Measurements from ENCODE around the gene ITIH3.
A peak's percentile ranks its signal among the peaks of the same experiment; 100 is the strongest.

ITIH3 gene

GRCh38 chr3:52845691-52846431 lies 51.3 kb downstream of the ITIH3 start:
- DNase-seq (ENCODE audit: low spot score): peak; percentile 56

DNA sequence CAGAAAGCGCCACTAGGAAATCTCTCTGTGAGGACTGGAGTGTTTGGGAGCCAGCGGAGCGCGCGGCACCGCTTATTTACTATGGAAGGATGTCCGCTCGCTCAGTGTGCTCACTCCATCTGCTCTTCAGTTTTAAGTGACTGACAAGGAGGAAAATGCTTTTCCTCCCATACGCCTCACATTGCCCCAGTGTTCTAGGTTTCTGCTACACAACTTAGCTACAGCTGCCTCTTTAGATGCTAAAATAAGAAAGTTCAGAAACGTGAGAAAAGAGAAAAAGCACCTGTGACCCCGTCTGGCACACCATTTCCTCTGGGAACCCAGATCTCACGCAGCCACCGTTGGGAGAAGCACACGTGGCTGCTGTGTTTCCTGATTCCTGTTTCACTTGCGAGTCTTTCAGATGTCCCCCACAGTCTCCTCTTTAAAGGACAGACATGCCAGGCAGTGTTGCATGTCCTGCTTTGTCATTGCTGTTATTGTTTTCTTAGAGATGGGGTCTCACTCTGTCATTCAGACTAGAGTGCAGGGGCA lies 51.9 kb downstream of the ITIH3 start:
- no peak for DNase-seq (ENCODE audit: low spot score)

DNA sequence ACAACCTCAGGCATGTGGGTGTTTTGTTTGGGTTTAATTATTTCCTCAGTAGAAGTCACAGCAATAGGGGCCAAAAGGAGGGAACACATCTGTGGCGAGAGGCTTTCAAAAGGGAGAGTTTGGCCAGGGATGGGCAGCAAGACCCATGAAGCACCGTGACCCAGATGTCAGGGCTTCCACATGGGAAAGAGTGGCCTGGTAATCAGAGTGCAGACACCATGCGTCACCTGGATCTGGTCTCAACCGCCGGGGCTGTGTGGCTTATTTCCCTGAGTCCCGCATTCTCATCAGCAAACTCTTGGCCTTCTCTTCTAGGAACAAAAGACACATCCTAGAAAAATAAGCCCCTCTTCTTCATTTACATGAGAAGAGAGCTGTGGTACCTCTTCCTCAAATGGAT lies 52.6 kb downstream of the ITIH3 start:
- no peak for DNase-seq (ENCODE audit: low spot score)

DNA sequence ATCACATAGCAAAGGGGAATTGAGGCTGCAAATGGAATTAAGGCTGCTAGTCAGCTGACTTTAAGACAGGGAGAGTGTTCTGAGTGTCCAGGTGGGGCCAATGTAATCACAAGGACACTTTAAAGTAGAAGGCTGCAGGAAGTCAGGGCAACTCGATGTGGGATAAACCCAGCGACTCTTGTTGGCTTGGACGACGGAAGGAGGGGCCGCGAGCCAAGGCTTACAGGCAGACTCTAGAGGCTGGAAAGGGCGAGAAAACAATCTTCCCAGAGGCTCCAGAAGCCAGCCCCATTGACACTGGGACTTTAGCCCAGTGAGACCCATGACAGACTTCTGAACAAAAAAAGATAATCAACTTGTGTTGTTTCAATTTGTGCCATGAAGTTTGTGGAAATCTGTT lies 53.1 kb downstream of the ITIH3 start:
- no peak for DNase-seq (ENCODE audit: low spot score)

- peak; percentile 64 for DNase-seq (ENCODE audit: low spot score)
These were observed 54.0 kb downstream of the ITIH3 start for GRCh38 chr3:52848617-52849016.

- no peak for DNase-seq (ENCODE audit: low spot score)
These were observed 55.1 kb downstream of the ITIH3 start for GRCh38 chr3:52849656-52850055.

DNA sequence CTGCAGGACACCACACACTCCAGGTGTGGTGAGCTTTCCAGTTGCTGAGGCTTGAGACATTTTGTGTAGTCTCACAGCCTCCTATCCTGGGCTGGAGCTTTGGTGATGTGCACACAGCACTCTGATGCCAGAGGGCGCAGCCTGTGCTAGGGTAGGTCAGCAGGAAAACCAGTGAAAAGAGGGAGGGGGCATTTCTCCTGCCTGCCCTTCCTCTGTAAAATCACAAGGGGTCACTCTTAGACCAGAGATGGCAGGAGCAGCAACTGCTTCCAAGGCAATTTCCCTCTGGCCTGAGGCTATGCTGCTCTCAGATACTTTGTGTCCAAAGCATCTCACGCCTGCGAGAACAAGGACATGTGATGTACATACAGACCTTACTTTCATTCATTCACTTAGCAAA lies 56.8 kb downstream of the ITIH3 start:
- DNase-seq (ENCODE audit: low spot score): peak; percentile 67

- DNase-seq (ENCODE audit: low spot score): no peak
These were observed 57.8 kb downstream of the ITIH3 start for GRCh38 chr3:52852419-52852818.

- no peak for DNase-seq (ENCODE audit: low spot score)
These were observed 59.4 kb downstream of the ITIH3 start for GRCh38 chr3:52854013-52854412.

- DNase-seq (ENCODE audit: low spot score): no peak
These were observed 62.1 kb downstream of the ITIH3 start for GRCh38 chr3:52856666-52857065.

GRCh38 chr3:52857133-52857532 lies 62.5 kb downstream of the ITIH3 start:
- DNase-seq (ENCODE audit: low spot score): no peak

DNA sequence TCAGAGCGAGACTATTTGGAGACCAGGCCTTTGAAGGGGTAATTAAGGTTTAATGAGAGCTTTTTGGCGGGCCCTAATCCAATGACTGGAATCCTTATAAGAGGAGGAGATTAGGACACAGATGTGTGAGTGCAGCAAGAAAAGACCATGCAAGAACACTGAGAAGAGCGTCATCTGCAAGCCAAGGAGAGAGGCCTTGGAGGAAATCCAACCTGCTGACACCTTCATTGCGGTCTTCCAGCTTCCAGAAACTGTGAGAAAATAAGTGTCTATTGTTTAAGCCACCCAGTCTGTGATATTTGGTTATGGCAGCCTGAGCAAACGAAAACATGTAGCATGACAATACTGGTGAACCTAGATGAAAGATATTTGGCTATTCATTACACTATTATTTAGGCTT lies 63.3 kb downstream of the ITIH3 start:
- no peak for DNase-seq (ENCODE audit: low spot score)

Data from GM03348 (cell line).